Measurements from ENCODE around the gene ERC1. TPM values are rescaled to one million over a fixed set of nuclear protein-coding genes. Genes with fewer than 3 reads are reported as not detected.

Gene ERC1
- total and polyA plus RNA-seq, 7 donors: 5.4 to 97.8 (median 34.6) TPM

DNA sequence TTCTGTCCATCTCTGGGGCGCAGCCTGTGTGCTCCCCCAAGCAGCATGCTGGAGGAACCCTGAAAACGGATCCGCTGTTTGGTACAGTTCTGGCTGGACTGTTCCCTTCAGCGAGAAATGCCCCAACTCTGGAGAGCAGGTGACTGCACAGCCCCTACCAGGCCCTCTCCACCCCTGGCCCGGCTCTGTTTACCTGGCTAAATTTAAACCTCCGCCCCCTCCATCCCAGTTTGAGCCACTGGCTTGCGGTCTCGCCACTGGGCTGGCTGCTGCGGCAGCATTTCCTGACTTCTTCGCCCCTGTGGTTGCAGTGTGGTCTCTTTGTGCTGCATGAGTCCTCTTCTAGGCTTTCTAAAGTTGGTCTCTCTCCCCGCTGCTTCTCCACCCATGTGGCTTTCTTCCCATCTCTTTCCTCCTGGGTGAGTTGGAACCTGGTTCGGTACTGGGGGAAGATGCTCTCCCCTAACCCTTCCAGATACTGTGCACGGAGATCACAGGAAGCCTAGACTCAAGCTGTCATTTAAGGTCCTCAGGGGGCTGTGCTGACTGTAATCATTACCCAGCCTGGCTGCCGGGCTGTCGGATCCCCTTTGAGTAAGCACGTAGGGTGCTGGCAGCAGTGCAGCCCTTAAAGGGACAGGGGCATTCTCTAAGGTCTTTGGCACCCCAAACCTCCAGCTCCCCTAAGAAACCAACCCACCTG is 542.7 kb downstream of the ERC1 start:
- 33 to 40% methylated on average over 16 of the region's 16 CpGs for WGBS, 2 donors
- H3K27me3 ChIP-seq: peaks cover 0 to 29% (median 19%) of the 10 kb centered on the region in 3 donors
- no peaks in the 10 kb centered on the region for H3K36me3 ChIP-seq
- TF ChIP-seq, protein P1, sequence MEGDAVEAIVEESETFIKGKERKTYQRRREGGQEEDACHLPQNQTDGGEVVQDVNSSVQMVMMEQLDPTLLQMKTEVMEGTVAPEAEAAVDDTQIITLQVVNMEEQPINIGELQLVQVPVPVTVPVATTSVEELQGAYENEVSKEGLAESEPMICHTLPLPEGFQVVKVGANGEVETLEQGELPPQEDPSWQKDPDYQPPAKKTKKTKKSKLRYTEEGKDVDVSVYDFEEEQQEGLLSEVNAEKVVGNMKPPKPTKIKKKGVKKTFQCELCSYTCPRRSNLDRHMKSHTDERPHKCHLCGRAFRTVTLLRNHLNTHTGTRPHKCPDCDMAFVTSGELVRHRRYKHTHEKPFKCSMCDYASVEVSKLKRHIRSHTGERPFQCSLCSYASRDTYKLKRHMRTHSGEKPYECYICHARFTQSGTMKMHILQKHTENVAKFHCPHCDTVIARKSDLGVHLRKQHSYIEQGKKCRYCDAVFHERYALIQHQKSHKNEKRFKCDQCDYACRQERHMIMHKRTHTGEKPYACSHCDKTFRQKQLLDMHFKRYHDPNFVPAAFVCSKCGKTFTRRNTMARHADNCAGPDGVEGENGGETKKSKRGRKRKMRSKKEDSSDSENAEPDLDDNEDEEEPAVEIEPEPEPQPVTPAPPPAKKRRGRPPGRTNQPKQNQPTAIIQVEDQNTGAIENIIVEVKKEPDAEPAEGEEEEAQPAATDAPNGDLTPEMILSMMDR (IDR thresholded peaks at IDR 0.05): no peak
- TF ChIP-seq EP300 (IDR thresholded peaks at IDR 0.05) (no peak), POLR2AphosphoS5 (IDR thresholded peaks at IDR 0.05) (no peak), POLR2A (IDR thresholded peaks at IDR 0.05) (no peak)
- intact Hi-C loops (cut with DNase I): no loop called here
- no peak overlapping the region for H3K4me3 ChIP-seq
- H3K27ac ChIP-seq: no peak overlapping the region
- no peaks in the 10 kb centered on the region for H3K9me3 ChIP-seq
- peaks cover 0 to 32% (median 16%) of the 10 kb centered on the region in 4 donors for H3K4me1 ChIP-seq
- DNase-seq: no peak

DNA sequence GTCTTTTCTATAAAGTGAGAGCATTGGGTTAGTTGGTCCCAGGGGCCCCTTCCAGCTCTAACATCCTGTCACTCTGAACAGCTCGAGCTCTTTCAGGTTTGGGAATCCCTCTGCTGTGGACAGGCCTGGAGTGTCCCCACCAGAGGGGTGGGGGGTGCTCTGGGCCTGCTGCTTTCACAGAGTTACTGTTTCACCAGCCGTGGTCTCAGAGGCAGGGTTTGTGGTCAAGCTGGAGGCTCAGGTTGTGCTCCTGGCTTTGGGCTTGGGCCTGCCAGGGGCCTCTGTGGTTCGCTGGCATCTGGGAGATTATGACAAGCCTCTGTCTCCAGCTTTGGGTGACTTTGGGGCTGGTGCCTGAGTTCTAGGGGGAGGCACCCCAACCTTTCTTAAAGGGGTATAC is 543.7 kb downstream of the ERC1 start:
- H3K36me3 ChIP-seq: no peaks in the 10 kb centered on the region
- peaks cover 0 to 19% (median 16%) of the 10 kb centered on the region in 3 donors for H3K27me3 ChIP-seq
- DNase-seq: no peak
- H3K4me1 ChIP-seq: peaks cover 0 to 25% (median 12%) of the 10 kb centered on the region in 4 donors
- whole genome bisulfite sequencing, 2 donors: 56 to 71% methylated on average over 3 of the region's 3 CpGs
- no peaks in the 10 kb centered on the region for H3K9me3 ChIP-seq
- no peak overlapping the region for H3K4me3 ChIP-seq
- no peak overlapping the region for H3K27ac ChIP-seq
- intact Hi-C loops (cut with DNase I): no loop called here
- TF ChIP-seq POLR2A (IDR thresholded peaks at IDR 0.05): no peak
- TF ChIP-seq, protein P1 (IDR thresholded peaks at IDR 0.05): no peak

- DNase-seq: no peak
- WGBS, 2 donors: 76 to 86% methylated on average over 4 of the region's 4 CpGs
- peaks cover 0 to 5% (median 2%) of the 10 kb centered on the region in 3 donors for H3K27me3 ChIP-seq
- no peak for TF ChIP-seq POLR2A (IDR thresholded peaks at IDR 0.05)
- TF ChIP-seq POLR2AphosphoS5 (IDR thresholded peaks at IDR 0.05): no peak
- no peak for TF ChIP-seq EP300 (IDR thresholded peaks at IDR 0.05)
- TF ChIP-seq, protein P1 (IDR thresholded peaks at IDR 0.05): no peak
- no peak overlapping the region for H3K27ac ChIP-seq
- H3K4me1 ChIP-seq: peaks cover 0 to 14% (median 0%) of the 10 kb centered on the region in 4 donors
- H3K9me3 ChIP-seq: no peaks in the 10 kb centered on the region
- no peaks in the 10 kb centered on the region for H3K36me3 ChIP-seq
- intact Hi-C loops (cut with DNase I): no loop called here
- H3K4me3 ChIP-seq: no peak overlapping the region
Observed at GRCh38 chr12:1536817-1537216, 545.8 kb downstream of the ERC1 start.

- H3K36me3 ChIP-seq: no peaks in the 10 kb centered on the region
- WGBS, 2 donors: 87 to 88% methylated on average over 11 of the region's 11 CpGs
- TF ChIP-seq, protein P1 (IDR thresholded peaks at IDR 0.05): no peak
- TF ChIP-seq POLR2A (IDR thresholded peaks at IDR 0.05): no peak
- H3K27ac ChIP-seq: no peak overlapping the region
- H3K4me1 ChIP-seq: no peaks in the 10 kb centered on the region
- no peaks in the 10 kb centered on the region for H3K9me3 ChIP-seq
- H3K27me3 ChIP-seq: no peaks in the 10 kb centered on the region
- intact Hi-C loops (cut with DNase I): no loop called here
- no peak for DNase-seq
- H3K4me3 ChIP-seq: no peak overlapping the region
Observed at GRCh38 chr12:1539135-1539534, 548.1 kb downstream of the ERC1 start.

- Histone ChIP-seq H3K36me3 (no peaks in the 10 kb centered on the region), H3K9me3 (no peaks in the 10 kb centered on the region), H3K4me3 (no peak overlapping the region), H3K27me3 (no peaks in the 10 kb centered on the region), H3K4me1 (no peaks in the 10 kb centered on the region), H3K27ac (no peak overlapping the region)
- DNase-seq: no peak
- WGBS, 2 donors: 90 to 92% methylated on average over 6 of the region's 6 CpGs
- intact Hi-C loops (cut with DNase I): no loop called here
- TF ChIP-seq POLR2AphosphoS5 (IDR thresholded peaks at IDR 0.05): no peak
- TF ChIP-seq, protein P1 (IDR thresholded peaks at IDR 0.05): no peak
- TF ChIP-seq EP300 (IDR thresholded peaks at IDR 0.05): no peak
- TF ChIP-seq POLR2A (IDR thresholded peaks at IDR 0.05): no peak
Observed at GRCh38 chr12:1540690-1541089, 549.7 kb downstream of the ERC1 start.
